HEK293T (cell line): ENCODE data around the gene PLAGL2.

ENCODE experiments used
- LEF1 ChIP-seq: fragments of 450-650 bp; IDR thresholded peaks from 2 replicates; pipeline ENCODE4 v1.6.1; 2017; ENCODE audit warnings: mild to moderate bottlenecking, borderline replicate concordance
- PKNOX1 ChIP-seq: fragments of 450-650 bp; IDR thresholded peaks from 2 replicates; pipeline ENCODE4 v1.6.1; 2016
- SP1 ChIP-seq: fragments of 450-650 bp; IDR thresholded peaks from 2 replicates; pipeline ENCODE4 v1.6.1; 2017
- TARDBP ChIP-seq: fragments of 450-650 bp; IDR thresholded peaks from 2 replicates; pipeline ENCODE4 v1.6.1; 2016

DNA sequence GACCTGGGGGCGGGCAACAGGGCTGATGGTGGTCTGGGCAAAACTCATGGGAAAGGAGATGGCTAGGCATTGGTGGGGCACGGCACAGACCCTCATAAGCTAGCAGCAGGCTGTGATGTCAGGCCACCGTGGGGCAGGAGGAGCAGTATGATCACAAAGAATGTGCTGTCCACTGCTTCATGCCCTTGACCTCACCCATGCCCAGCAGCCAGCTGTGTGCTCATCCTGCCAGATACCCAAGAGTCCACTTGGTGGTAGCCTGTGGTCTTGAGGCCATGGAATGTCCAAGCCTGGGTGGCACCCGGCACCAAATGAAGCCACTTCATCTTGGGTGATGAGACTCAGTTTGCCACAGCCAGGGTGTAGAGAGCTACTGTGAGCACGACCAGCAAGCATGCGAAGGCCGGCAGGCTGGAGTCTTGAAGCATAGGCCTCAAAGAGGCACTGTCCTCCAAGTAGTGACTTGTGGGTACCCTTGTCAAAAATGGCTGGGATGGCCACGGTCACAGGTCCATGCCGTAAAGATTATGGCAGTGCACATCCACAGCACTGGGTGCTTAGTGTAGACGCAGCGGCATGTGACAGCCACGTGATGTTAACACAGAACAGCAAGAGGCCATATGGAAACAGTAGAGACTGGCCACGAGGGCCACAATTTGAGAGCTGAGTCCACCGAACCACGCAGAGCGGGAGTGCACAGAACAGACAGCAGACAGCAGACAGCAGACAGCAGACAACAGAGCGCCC is 19.0 kb downstream of the PLAGL2 start:
- TF ChIP-seq PKNOX1 (no peak), LEF1 (no peak), SP1 (no peak), TARDBP (no peak)
